ENCODE results near the gene ABR.
"Not testable (repeated sequence)": the region's sequence is repeated elsewhere in the genome, so short reads cannot be mapped to it uniquely, and the experiment has no call there.

The ABR gene

DNA sequence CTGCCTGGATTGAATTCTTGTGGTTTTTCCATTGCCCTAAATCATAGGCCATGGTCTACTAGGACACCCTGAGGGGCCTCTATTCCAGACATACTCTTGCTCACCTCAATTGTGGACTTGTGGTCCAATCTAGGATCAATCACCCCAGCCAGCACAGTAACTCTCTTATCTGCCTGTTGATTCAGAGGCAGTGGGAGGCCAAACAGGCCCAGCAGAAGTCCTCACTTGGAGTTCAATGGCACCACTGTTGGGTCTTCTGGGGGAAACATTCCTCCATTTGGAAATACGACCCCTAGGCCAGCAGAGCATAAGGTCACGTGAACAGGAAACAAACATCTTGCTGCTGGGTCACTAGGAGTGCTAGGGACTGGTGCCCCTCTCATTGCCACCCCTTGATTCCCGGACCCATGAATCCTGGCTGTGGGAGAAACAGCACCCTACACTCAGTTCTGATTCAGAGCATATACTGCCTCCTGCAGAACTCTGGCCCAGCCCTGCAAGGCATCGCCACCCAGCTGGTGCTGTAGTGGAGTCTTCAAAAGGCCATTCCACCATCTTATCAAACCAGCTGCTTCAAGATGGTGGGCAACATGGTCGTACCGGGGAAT lies 193.4 kb downstream of the ABR start:
- DNase-seq (ENCODE audit: low read depth in 3 of 3) = no peak

DNA sequence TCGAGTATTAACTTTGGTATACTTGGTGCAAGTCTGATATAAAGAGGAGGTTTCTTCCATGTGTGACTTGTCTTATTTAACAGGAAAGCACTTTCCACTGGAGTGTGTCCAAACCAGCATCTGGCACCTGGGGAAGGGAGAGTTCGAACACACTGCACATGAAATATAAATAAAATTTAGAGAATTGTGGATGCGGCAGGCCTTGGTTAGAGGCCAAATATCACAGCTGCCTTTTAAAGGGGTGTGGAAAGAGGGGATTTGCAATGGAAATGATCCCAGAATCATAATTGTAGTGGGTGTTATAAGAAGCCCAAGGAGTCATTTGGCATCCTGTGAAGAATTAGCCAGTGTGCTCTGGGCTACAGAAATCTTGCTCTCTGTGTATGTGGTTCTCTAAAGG lies 195.9 kb downstream of the ABR start:
- no peak for DNase-seq (ENCODE audit: low read depth in 3 of 3)

DNA sequence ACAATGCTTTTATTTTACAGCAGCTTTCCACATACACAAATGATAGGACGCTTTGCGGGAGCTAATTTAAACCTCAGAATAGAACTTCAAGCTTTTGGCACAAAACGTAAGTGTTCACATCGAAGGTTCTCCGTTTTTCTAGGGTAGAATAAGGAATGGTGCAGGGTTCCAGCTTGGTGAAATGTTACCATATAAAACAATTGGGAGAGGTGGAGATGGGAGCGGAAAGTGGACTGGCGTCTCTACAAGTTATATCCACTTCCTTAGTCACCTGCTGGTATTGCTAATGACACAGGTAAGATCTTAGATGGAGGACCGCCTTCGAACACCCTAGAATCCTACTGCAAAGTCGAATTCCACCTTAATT lies 198.5 kb downstream of the ABR start:
- no peak for DNase-seq (ENCODE audit: low read depth in 3 of 3)

DNA sequence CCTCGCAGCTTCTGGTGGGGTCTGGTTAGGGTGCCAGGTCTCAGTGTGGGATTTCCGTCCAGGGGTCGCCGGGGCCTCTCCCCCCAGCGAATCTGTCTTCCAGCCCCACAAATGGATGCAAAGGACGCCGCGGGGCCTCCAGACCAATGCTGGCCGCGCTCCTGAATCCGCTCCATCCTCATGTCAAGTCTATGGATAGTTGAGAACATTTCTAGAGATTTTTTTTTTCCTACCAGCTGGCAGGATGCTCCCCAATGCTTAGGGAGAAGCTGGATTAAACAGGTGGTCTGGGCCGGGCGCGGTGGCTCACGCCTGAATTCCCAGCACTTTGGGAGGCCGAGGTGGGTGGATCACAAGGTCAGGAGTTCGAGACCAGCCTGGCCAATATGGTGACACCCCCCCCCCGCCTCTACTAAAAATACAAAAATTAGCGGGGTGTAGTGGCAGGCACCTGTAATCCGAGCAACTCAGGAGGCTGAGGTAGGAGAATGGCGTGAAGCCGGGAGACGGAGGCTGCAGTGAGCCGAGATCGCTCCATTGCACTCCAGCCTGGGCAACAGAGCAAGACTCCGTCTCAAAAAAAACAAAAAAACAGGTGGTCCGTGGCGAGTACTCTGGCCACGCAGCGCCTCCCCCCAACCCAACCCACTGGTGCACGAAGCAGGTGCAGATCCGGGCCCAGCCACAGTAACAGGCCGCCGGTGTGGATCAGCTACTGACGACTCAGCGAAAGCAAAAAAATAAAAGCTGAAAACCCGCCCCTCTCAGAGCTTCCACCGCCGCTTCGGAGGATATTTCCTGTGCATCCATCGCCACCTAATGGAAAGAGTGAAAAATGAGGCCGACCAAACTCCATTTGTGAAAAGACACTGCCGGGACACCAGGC lies 199.1 kb downstream of the ABR start:
- DNase-seq (ENCODE audit: low read depth in 3 of 3) = peak; percentile 51 to 60 (median 59)

DNA sequence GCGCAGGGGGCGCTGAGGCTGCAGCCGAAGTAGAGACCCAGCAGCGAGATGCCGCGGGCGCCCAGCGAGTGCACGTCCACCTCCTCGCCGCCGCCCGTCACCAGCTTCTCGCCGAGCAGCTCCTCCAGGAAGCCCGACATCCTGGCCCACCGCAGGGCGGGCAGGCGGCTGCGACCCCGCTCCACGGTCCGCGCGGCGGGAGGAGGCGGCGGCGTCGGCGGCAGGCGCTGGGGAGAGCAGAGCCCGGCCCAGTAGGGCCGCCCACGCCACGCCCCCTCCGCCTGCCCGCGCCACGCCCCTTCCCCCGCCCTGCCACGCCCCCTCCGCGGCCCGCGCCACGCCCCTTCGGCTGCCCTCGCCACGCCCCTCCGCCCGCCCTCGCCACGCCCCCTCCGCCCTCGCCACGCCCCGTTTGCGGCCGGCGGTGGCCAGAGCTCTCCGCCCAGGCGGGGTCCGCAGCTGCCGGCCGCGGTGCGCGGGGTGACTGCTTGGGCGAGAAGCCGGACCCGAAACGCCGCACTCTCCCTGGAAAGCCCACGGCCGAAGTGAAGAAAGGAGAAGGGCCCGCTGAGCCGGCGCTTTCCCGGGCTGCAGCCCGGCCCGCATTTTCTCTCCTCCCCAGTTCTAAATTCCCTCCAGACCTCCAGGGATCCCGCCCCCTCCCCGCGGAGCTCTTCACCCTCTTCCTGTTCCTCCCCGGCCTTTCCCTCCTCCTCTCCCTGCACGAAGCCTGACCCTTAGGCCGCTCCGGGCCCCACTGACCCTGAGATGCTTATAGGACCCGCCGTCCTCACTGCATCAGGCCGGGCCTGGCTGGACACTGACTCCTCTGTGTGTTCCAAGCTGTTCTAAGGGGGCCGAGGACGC lies 200.0 kb downstream of the ABR start, which contains the start of gene NXN:
NXN (minus strand) TSS at position 238 of the 867 bp plus-strand sequence.
- peak; percentile 67 to 85 (median 82) for DNase-seq (ENCODE audit: low read depth in 3 of 3)

DNA sequence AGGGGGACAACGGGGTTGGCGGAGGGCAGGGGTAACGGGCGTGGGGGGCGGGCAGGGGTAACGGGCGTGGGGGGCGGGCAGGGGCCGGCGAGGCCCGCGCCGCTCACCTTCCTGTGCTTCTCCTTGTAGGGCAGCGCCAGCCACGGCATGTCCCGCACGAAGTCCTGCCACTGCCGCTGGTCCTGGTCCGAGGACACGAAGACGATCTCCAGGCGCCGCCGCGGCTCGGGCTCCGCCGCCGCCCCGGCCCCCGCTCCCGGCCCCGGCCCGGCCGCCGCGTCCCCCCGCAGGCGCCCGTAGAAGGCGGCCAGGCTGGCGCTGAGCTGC lies 200.6 kb downstream of the ABR start:
- no peak for DNase-seq (ENCODE audit: low read depth in 3 of 3)

DNA sequence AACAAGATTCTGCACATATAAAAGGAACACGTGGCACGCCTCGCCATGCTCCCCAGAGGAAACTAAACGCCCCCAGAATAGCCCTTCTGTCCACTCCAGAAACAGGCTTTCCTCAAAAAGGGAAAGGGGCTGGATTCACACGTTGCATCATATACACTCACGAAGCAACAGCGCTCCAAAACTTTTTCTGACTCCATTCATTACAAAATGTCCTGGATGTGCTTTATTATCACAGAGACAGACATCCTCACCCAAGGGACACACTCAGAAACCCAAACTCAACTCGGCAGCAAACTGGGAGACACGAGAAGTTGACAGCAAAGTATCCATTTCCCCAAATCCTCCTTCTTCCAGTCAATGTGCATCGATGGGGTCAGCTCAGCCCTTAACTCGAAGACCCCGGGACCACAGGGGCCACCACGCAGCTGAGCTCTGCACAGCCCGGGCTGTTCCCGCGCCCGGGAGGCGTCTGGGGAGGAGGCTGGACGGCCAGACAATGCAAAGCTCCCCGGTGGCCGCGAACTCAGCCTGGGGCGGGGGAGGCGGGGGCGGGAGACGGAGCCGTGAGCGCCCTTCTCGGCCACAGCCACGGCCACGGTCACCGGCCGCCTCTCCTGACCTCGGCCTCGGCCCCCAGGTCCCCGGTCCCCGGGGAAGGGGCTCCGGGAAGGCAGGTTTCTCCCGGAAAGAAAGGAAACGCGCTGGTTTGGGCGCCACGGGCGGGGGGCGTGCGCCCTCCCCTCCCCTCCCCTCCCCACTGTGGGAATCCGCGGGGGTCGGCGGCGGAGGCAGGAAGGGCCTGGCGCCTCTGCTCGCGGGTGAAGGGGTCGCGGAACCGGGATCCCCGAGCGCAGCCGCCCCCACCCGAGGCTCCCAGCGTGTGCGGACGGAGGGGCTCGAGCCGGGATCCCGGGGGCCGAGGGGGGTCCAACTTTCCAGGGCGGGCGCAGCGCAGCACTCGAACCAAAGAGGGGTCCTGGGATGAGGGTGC lies 201.4 kb downstream of the ABR start:
- no peak for DNase-seq (ENCODE audit: low read depth in 3 of 3)

DNA sequence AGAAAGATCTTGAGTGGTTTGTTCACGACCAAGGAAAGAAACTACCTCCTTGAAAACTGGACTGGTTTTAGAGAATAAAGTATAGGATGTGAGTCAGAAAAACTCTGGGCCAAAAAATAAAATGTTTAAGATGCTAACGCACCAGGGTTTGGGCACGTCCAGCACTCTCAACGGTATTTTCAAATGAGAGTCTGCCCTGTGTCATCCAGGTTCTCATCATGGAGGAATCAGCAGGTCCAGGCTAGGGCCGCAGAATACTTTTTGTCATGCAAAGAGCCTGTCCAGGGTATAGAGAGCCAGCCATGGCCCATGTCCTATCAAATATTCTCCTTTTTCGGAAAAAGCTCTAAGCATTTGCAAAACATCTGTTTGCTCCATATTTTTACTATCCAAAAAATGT lies 202.6 kb downstream of the ABR start:
- DNase-seq (ENCODE audit: low read depth in 3 of 3) = no peak

DNA sequence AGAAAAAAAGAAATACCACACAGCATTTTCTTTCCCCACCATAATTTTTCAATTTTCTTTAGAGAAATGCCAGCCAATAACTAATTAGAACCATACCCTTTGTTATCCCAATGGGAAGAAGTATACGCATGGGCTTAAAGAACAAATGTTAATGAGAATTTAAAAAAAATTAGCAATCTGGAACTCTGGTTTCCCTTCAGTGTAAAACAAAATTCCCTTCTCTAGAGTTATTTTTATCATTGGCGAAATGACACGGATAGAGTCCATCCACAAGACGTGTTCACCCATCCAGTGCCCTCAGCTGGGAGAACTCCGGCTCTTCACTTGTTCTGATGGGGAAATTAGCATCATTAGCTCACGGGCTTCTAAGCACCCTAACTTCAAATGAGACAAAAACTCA lies 203.5 kb downstream of the ABR start:
- DNase-seq (ENCODE audit: low read depth in 3 of 3) = no peak

DNA sequence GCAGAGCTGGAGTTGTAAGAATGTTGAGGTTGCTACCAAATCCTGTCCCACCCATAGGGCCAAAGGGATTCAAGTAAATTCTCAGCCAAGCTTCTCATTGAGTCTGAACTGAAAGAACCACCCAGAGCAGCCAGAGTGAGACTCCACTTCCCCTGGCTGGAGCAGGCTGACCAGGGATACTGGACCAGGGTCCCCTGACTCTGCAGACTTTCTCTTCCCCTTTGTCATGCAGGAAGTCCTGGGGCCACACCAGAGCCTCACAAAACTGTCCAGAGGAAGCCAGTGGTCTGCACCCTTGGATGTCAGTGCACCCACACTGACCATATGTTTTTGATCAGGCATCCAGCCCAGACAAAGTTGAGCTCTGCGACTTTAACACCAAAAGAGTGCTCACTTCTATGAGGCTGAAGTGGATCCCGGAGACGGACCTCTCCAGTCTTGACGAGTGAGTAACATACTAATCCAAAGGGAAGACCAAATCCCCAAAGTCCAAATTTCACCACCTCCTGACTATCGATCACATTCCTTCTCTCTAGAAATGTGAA lies 204.3 kb downstream of the ABR start:
- DNase-seq (ENCODE audit: low read depth in 3 of 3) = no peak

DNA sequence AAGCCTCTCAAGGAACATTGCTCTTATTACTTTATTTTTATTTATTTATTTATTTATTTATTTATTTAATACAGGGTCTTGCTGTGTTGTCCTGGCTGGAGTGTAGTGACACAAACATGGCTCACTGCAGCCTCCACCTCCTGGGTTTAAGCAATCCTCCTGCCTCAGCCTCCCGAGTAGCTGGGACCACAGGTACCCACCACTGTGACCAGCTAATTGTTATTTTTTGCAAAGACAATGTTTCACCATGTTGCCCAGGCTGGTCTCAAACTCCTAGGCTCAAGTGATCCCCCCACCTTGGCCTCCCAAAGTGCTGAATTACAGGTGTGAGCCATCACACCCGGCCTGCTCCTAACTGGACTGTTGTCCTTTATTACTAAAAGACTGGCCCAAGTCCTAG lies 205.0 kb downstream of the ABR start:
- DNase-seq (ENCODE audit: low read depth in 3 of 3) = not testable (repeated sequence)

DNA sequence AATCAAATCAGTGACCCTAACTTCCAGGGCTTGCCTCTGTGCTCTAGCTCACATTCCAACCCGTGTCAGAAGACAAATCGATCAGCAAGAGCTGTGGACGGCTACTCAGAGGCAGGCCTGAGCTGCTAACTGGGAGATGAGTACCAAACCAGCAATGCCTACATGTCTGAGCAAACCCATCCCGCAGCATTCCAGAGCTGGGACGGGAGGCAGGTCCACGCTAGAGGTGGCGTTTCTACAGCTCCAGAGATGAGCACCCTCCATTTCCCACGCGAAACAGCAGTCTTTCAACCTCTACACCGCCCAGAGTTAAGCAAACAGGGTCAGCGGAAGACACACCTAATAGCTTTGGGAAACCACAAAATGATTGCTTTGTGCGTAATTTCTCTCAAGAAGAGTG lies 206.7 kb downstream of the ABR start:
- no peak for DNase-seq (ENCODE audit: low read depth in 3 of 3)

DNA sequence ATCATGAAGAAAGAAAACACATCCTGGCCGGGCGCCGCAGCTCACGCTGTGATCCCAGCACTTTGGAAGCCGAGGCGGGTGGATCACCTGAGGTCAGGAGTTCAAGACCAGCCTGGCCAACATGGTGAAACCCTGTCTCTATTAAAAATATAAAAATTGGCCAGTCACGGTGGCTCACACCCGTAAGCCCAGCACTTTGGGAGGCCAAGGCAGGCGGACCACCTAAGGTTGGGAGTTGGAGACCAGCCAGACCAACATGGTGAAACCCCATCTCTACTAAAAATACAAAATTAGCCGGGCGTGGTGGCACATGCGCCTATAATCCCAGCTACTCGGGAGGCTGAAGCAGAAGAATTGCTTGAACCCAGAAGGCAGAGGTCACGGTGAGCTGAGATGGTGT lies 207.9 kb downstream of the ABR start:
- not testable (repeated sequence) for DNase-seq (ENCODE audit: low read depth in 3 of 3)

DNA sequence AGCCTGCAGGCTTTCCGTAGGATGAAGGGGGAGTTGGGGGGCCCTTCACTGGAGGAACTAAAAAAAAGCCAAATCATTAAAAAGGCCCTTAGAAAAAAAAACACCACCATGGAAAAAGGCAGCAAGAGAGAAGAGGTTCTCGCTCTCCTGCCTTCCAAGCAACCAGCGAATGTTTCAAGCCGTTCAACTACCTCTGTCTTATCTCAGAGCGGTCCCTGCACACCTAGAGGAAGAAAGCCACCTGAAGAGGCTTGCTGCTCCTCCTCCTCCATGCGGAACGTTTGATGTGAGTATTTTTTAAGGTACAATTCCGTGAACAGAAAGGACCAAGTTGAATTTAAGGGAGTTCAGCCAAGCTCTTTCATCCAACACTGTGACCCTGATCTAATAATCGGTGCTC lies 209.4 kb downstream of the ABR start:
- no peak for DNase-seq (ENCODE audit: low read depth in 3 of 3)

DNA sequence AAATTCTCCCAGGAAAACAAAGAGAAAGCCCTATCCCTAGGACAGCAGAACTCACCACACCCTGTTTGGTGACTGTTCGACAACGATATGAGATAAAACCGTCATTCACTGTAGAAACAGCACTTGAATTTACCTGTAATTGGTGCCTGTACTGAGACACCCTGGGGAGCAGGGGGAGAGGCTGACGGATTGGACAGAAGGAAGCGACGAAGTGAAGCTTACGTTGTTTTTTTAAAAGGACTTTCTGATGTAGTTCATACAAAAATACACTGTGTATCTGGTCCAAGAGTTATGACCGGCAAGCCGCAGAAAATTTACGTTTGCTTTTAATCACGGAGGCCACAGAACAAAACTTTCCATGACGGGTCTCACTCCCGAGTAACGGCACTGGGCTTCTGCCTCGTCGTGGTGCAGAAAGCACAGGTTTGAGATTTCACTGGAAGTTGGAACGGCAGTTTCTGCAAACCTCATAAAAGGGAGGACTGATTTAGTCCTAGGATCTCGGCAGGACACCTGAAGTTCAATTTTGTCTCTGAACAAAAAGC lies 209.9 kb downstream of the ABR start:
- no peak for DNase-seq (ENCODE audit: low read depth in 3 of 3)

DNA sequence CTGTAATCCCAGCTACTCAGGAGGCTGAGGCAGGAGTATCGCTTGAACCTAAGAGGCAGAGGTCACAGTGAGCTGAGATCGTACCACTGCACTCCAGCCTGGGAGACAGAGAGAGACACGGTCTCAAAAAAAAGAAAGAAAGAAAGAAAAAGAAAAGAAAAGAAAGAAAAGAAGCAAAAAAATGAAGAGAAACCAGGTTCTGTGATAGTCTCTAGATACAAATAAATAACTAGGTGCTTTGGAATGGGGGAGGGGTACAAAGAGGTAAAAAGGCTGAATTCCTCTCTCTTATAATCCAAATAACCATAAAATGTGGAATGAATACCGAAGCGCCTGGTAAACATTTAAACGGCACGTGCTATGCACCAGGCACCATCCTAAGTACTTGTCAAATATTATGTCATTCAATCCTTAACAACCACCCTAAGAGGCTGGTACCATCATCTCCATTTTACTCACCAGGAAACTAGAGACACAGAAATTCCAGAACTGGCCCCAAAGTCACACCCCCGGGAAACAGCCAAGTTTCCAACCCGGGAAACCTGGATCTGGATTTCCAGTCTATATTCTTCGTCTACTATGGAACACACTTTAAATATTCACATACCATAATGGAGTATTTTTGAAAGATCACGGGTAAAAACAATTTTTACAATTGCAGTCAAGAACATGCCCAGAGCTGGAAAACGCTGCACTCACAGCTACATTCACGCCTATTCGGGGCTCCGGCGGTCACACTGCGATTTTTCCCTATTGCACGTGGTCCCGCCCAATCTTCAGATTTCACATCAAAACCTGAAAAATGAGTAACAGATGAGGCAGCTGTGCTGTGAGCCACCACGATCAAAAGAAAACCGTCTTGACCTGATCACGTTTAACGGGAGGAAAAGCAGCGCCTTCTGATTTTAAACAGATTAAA lies 210.7 kb downstream of the ABR start:
- DNase-seq (ENCODE audit: low read depth in 3 of 3) = no peak

DNA sequence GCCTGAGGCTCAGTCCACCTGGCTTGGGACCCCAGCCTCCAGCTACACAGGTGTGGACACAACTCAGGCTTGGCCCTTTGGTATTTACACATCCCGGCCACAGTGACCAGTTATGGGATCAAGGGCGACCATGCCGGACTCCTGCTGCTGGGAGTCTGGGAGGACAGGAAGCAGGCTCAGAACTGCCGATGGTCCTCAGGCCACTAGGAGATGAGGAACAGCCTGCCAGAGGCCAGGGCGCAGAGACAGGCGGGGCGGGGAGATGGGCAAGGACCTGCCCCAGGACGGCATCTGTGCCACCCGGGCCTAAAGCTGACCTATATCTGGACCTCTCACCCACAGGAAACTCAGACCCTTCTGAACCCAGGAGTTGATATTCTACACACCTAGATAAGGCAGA lies 212.7 kb downstream of the ABR start:
- no peak for DNase-seq (ENCODE audit: low read depth in 3 of 3)

DNA sequence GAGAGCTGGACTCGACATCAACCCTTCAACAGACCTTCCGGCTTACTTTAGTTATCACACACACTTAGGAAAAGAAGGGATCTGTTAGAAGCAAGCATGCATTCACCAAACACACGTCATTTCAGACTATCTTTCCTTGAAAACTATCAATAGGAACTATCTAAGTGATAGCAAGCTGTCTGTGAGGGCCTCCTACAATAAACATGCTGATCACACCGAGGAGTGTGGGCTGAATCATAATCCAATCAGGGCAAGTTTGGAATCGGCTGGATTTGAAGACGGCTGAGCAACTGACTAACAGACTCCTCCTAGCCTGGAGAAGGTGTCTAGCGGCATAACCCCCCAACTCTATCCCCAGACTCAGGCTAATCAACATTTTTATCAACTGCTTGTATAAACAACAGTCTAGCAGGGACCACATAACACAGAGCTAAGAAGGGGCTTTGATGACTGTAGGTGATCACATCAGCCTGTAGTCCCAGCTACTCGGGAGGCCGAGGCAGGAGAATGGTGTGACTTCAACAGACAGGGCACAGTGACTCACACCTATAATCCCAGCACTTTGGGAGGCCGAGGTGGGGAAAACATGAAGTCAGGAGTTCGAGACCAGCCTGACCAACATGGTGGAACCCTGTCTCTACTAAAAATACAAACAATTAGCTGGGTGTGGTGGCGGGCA lies 214.3 kb downstream of the ABR start:
- no peak for DNase-seq (ENCODE audit: low read depth in 3 of 3)

DNA sequence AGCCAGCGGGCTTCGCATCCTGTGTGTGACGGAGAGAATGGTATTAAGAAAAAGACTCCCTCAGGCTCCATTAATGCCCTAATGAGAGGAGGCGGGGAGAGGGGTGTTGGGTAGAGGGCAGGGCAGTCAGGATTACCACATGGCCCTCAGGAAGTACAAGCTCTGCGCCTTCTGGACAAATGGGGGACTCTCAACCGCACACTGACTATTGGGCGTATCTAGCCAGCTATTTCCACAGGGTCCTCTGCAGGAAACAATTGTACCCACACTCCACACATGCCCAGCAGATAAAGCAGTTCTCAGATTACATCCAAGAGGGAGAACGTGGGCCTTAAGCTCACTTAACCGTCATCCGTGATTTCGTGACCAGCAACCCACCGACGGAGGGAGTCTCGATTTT lies 214.9 kb downstream of the ABR start:
- no peak for DNase-seq (ENCODE audit: low read depth in 3 of 3)
